CD4-positive, alpha-beta T cell (primary cell): ENCODE data around the gene DDIT3. TPM values are rescaled to one million over a fixed set of nuclear protein-coding genes. Genes with fewer than 3 reads are reported as not detected.
A peak's percentile ranks its signal among the peaks of the same experiment; 100 is the strongest.

ENCODE experiments used
- ATAC-seq: fragments of 200-7000 bp; cut with Tn5 transposase; one replicate; pipeline ENCODE4 v1.10.0; 2022; ENCODE audit warnings: mild to moderate bottlenecking; ENCODE audit not compliant: poor library complexity
- CTCF ChIA-PET: fragments of 350-600 bp; sonication (Branson Sonifier 250); formaldehyde crosslinking; loops from one replicate; lab custom pipeline; 2021; ENCODE audit warnings: antibody characterized with exemption, inconsistent platforms; lab: Charles Lee
- POLR2A ChIA-PET: fragments of 350-600 bp; sonication (Branson Sonifier 250); formaldehyde crosslinking; loops from one replicate; lab custom pipeline; 2021; ENCODE audit warnings: antibody characterized with exemption, inconsistent platforms; lab: Charles Lee
- DNase-seq, 14 experiments: peaks; one replicate each; pipeline ENCODE4 v3.0.0-alpha.2; 2013 to 2020; ENCODE audit warnings: mixed read lengths in 2 of 14
- H3K27ac ChIP-seq, 2 donors: one replicate each; pipeline versions ENCODE4 v1.5.1 to v1.7.0; 2013; ENCODE audit warnings: low read length in 2 of 2, low read depth in 1 of 2, mild to moderate bottlenecking in 1 of 2
- H3K27me3 ChIP-seq, 2 experiments: 1 replicate in 1 of 2; 2 replicates in 1 of 2; pipeline versions ENCODE4 v1.6.1 to v1.7.0; 2013; ENCODE audit warnings: low read length in 2 of 2, control low read depth in 1 of 2, mild to moderate bottlenecking in 1 of 2, moderate library complexity in 1 of 2; ENCODE audit not compliant: insufficient read depth in 2 of 2, control insufficient read depth in 1 of 2
- H3K36me3 ChIP-seq: one replicate; pipeline ENCODE4 v1.6.1; 2013; ENCODE audit warnings: low read length, control low read depth; ENCODE audit not compliant: insufficient read depth
- H3K4me1 ChIP-seq: one replicate; pipeline ENCODE4 v1.6.1; 2013; ENCODE audit warnings: low read length, control low read depth; ENCODE audit not compliant: insufficient read depth
- H3K4me3 ChIP-seq: one replicate; pipeline ENCODE4 v1.5.1; 2013; ENCODE audit warnings: mild to moderate bottlenecking, low read length, moderate library complexity
- H3K9me3 ChIP-seq, 2 experiments: 1 replicate in 1 of 2; 2 replicates in 1 of 2; pipeline versions ENCODE4 v1.6.1 to v1.7.0; 2013; ENCODE audit warnings: low read length in 2 of 2, mild to moderate bottlenecking in 2 of 2, control low read depth in 1 of 2, moderate library complexity in 1 of 2; ENCODE audit not compliant: control insufficient read depth in 1 of 2, insufficient read depth in 1 of 2
- H3K27ac Mint-ChIP-seq: one replicate; pipeline ENCODE4 v1.8.0; 2020; ENCODE audit warnings: mixed read lengths
- H3K27me3 Mint-ChIP-seq: one replicate; pipeline ENCODE4 v1.8.0; 2021; ENCODE audit warnings: mixed read lengths
- H3K36me3 Mint-ChIP-seq: one replicate; pipeline ENCODE4 v1.8.0; 2021; ENCODE audit warnings: low read depth, mixed read lengths
- H3K4me1 Mint-ChIP-seq: one replicate; pipeline ENCODE4 v1.8.0; 2021; ENCODE audit warnings: low read depth, mixed read lengths
- H3K4me3 Mint-ChIP-seq: one replicate; pipeline ENCODE4 v1.8.0; 2020; ENCODE audit warnings: mild to moderate bottlenecking, mixed read lengths
- H3K9me3 Mint-ChIP-seq: one replicate; pipeline ENCODE4 v1.8.0; 2020; ENCODE audit warnings: mixed read lengths
- intact Hi-C, 2 experiments: fragments of 100-400 bp; cut with DNase I in 1 of 2; cut with micrococcal nuclease in 1 of 2; formaldehyde crosslinking; loops; one replicate each; pipeline versions ENCODE4 v1.15.1 to v1.9.0; 2023 to 2025; cut with DNase I, micrococcal nuclease
- microRNA-seq: library from miRNA; unstranded; fragments of <30 nt; microRNA quantifications from one replicate; pipeline ENCODE4 v1.2.0, GENCODE V29; 2021; ENCODE audit warnings: borderline microRNAs expressed, borderline replicate concordance
- total RNA-seq, 174 experiments: library from RNA in 2 of 174; stranded (reverse) in 2 of 174; gene quantifications; one replicate each; pipeline ENCODE4 v1.2.3 and lab custom pipeline; 2021 to 2026
- TF ChIP-seq, protein P1 (sequence below): fragments of 200-600 bp; IDR thresholded peaks from one replicate; pipeline ENCODE4 v1.8.0; 2022; ENCODE audit warnings: antibody characterized with exemption, mild to moderate bottlenecking

The DDIT3 gene
- total RNA-seq, 2 experiments from 2014 or later: 145 TPM

DNA sequence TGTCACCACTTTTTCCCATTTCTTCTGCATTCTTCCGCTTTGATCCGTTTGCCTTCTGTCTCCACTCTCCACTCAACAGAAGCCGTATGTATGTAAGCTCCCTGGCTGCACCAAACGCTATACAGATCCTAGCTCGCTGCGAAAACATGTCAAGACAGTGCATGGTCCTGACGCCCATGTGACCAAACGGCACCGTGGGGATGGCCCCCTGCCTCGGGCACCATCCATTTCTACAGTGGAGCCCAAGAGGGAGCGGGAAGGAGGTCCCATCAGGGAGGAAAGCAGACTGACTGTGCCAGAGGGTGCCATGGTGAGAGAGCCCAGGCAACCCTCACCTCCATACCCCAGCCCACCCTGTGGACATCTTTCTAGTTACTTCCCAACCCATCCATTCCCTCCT, 52.4 kb downstream of the DDIT3 start:
- DNase-seq: peak in 1 of 14 experiments; percentile 11
- H3K27me3 Mint-ChIP-seq: no peaks in the 10 kb centered on the region
- no peaks in the 10 kb centered on the region for H3K9me3 Mint-ChIP-seq
- peak overlapping the region; percentile 2 for H3K4me3 Mint-ChIP-seq
- H3K4me3 ChIP-seq: no peak overlapping the region
- H3K9me3 ChIP-seq: no peaks in the 10 kb centered on the region
- peaks cover 55% of the 10 kb centered on the region for H3K36me3 Mint-ChIP-seq
- H3K4me1 Mint-ChIP-seq: peaks cover 43% of the 10 kb centered on the region
- TF ChIP-seq, protein P1, sequence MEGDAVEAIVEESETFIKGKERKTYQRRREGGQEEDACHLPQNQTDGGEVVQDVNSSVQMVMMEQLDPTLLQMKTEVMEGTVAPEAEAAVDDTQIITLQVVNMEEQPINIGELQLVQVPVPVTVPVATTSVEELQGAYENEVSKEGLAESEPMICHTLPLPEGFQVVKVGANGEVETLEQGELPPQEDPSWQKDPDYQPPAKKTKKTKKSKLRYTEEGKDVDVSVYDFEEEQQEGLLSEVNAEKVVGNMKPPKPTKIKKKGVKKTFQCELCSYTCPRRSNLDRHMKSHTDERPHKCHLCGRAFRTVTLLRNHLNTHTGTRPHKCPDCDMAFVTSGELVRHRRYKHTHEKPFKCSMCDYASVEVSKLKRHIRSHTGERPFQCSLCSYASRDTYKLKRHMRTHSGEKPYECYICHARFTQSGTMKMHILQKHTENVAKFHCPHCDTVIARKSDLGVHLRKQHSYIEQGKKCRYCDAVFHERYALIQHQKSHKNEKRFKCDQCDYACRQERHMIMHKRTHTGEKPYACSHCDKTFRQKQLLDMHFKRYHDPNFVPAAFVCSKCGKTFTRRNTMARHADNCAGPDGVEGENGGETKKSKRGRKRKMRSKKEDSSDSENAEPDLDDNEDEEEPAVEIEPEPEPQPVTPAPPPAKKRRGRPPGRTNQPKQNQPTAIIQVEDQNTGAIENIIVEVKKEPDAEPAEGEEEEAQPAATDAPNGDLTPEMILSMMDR: no peak
- H3K27ac ChIP-seq: no peak overlapping the region
- intact Hi-C loops: no loop called here
- ChIA-PET CTCF (interaction anchor here (1.6 kb wide), 1 partner anchor 9 kb away, joined by 7 read pairs; the partner anchor contains the start of gene GLI1), POLR2A (no interaction called here)
- peaks cover 46% of the 10 kb centered on the region for H3K36me3 ChIP-seq
- H3K27me3 ChIP-seq: no peaks in the 10 kb centered on the region
- H3K27ac Mint-ChIP-seq: peak overlapping the region; percentile 55
- peaks cover 26% of the 10 kb centered on the region for H3K4me1 ChIP-seq
- no peak for ATAC-seq

DNA sequence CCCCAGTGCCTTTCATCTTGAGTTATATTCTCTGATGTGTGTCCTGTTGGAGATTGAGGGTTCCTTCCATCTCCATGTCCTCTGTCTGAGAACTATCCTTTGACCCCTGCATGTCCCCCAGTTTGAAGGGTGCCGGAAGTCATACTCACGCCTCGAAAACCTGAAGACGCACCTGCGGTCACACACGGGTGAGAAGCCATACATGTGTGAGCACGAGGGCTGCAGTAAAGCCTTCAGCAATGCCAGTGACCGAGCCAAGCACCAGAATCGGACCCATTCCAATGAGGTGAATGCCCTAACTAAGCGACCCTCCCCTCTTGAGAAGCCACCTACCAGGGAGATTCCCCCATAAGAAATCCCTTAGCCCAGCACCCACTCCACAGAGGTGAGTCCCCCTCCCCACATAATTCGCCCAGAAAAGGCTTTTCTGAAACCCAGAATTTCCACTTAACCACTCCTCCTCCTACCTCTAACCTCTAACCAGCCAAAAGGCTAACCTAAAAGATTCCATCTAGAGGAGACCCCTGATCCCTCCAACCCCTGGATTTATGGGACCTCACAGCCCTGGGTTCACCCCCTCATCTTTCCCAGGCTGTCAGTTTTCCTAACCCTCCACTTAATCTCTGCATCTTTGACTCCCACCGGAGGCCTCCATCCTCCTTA, 53.0 kb downstream of the DDIT3 start:
- ChIA-PET POLR2A (no interaction called here), CTCF (no interaction called here)
- H3K27me3 Mint-ChIP-seq: peaks cover 5% of the 10 kb centered on the region
- no peaks in the 10 kb centered on the region for H3K9me3 ChIP-seq
- H3K27ac Mint-ChIP-seq: no peak overlapping the region
- intact Hi-C loops: no loop called here
- DNase-seq (no peak), ATAC-seq (no peak)
- peak overlapping the region; percentile 20 for H3K4me3 Mint-ChIP-seq
- H3K4me3 ChIP-seq: no peak overlapping the region
- peaks cover 43% of the 10 kb centered on the region for H3K4me1 Mint-ChIP-seq
- TF ChIP-seq, protein P1: no peak
- no peak overlapping the region for H3K27ac ChIP-seq
- H3K36me3 Mint-ChIP-seq: peaks cover 49% of the 10 kb centered on the region
- H3K4me1 ChIP-seq: peaks cover 30% of the 10 kb centered on the region
- H3K27me3 ChIP-seq: no peaks in the 10 kb centered on the region
- H3K9me3 Mint-ChIP-seq: no peaks in the 10 kb centered on the region
- peaks cover 41% of the 10 kb centered on the region for H3K36me3 ChIP-seq

Small RNA genes lying within 50 kb of the gene (microRNA-seq; reads per million reads assigned to microRNA genes)
- not detected for gene MIR616
- gene MIR6758: not detected

Other genes starting within 250 kb of the DDIT3 start
- gene R3HDM2, start 89.5 kb downstream of the DDIT3 start, total RNA-seq: 100 to 1,000 TPM; 106 to 115 TPM
- gene INHBC, start 85.7 kb downstream of the DDIT3 start, total RNA-seq: under 1 TPM; 0.20 to 0.33 TPM
- gene INHBE, start 65.2 kb downstream of the DDIT3 start, total RNA-seq: not detected
- gene GLI1, start 60.7 kb downstream of the DDIT3 start, total RNA-seq: under 1 TPM; 0.31 to 0.85 TPM
- 100 to 1,000 TPM; 354 to 370 TPM for gene ARHGAP9, start 40.6 kb downstream of the DDIT3 start, total RNA-seq
- 100 to 1,000 TPM; 203 to 204 TPM for gene MARS1, start 32.4 kb downstream of the DDIT3 start, total RNA-seq
- 10 to 100 TPM; 72.4 to 74.7 TPM for gene MBD6, start 2.3 kb upstream of the DDIT3 start, total RNA-seq
- 10 to 100 TPM; 39.6 TPM for gene DCTN2, start 26.7 kb upstream of the DDIT3 start, total RNA-seq
- gene KIF5A, start 29.5 kb upstream of the DDIT3 start, total RNA-seq: under 1 TPM; 0.39 to 0.47 TPM
- gene PIP4K2C, start 70.7 kb upstream of the DDIT3 start, total RNA-seq: 10 to 100 TPM; 15.1 to 17.3 TPM
- gene DTX3, start 84.3 kb upstream of the DDIT3 start, total RNA-seq: 10 to 100 TPM; 28.6 to 29.4 TPM
- under 1 TPM; 0.25 to 0.27 TPM for gene ARHGEF25, start 90.9 kb upstream of the DDIT3 start, total RNA-seq
- not detected for gene B4GALNT1, start 112.7 kb upstream of the DDIT3 start, total RNA-seq
- gene OS9, start 173.6 kb upstream of the DDIT3 start, total RNA-seq: 100 to 1,000 TPM; 108 to 112 TPM
- gene AGAP2, start 218.2 kb upstream of the DDIT3 start, total RNA-seq: 10 to 100 TPM; 21.0 to 21.2 TPM
- 10 to 100 TPM; 10.3 to 10.7 TPM for gene TSPAN31, start 224.5 kb upstream of the DDIT3 start, total RNA-seq
- gene CDK4, start 231.8 kb upstream of the DDIT3 start, total RNA-seq: 10 to 100 TPM in 1 of 2 experiments, 1 to 10 TPM in 1; 8.7 to 10.8 TPM
- 10 to 100 TPM; 39.9 to 40.8 TPM for gene MARCHF9, start 234.6 kb upstream of the DDIT3 start, total RNA-seq
- 1 to 10 TPM; 1.0 to 1.4 TPM for gene CYP27B1, start 246.6 kb upstream of the DDIT3 start, total RNA-seq